Measurements from ENCODE around the gene MYL6.

MYL6 gene

GRCh38 chr12:56116267-56117081, 41.7 kb upstream of the MYL6 start, which contains the start of gene RPL41 (continued):
- TF ChIP-seq SETDB1 (IDR thresholded peaks at IDR 0.05; ENCODE audit: insufficient read length, low read length) (no peak), ZNF223 (tag by site-specific recombination; IDR thresholded peaks at IDR 0.05) (no peak), ZNF16 (tag by site-specific recombination; IDR thresholded peaks at IDR 0.05; ENCODE audit: low read depth) (no peak), BCL11B (tag by site-specific recombination; IDR thresholded peaks at IDR 0.05; ENCODE audit: low read depth) (no peak), ZNF112 (tag by site-specific recombination; IDR thresholded peaks at IDR 0.05) (no peak), KLF8 (tag by site-specific recombination; IDR thresholded peaks at IDR 0.05) (peak; percentile 93), ZBTB49 (tag by site-specific recombination; IDR thresholded peaks at IDR 0.05; ENCODE audit: low read depth) (no peak), ZFHX2 (tag by site-specific recombination; conservative IDR thresholded peaks at IDR 0.05) (no peak), ZNF529 (tag by site-specific recombination; IDR thresholded peaks at IDR 0.05; ENCODE audit: insufficient replicate concordance) (no peak), GLIS2 (tag by site-specific recombination; IDR thresholded peaks at IDR 0.05) (peak; percentile 23; the same call in 1 of the 2 replicates), ZNF692 (tag by site-specific recombination; IDR thresholded peaks at IDR 0.05) (peak; percentile 83), ZNF423 (tag by site-specific recombination; IDR thresholded peaks at IDR 0.05) (no peak), ZBTB7A (tag by site-specific recombination; IDR thresholded peaks at IDR 0.05; ENCODE audit: low read depth) (no peak; the same call in 1 of the 2 replicates), ZFP69B (tag by site-specific recombination; IDR thresholded peaks at IDR 0.05) (peak; percentile 63), AEBP2 (tag by site-specific recombination; IDR thresholded peaks at IDR 0.05; ENCODE audit: borderline replicate concordance) (no peak), ZNF830 (tag by site-specific recombination; IDR thresholded peaks at IDR 0.05; ENCODE audit: low read depth) (no peak), GLIS1 (tag by site-specific recombination; IDR thresholded peaks at IDR 0.05) (peak; percentile 15; the same call in 1 of the 2 replicates), PRDM1 (tag by site-specific recombination; IDR thresholded peaks at IDR 0.05) (no peak; the same call in 1 of the 2 replicates), ZNF148 (tag by site-specific recombination; IDR thresholded peaks at IDR 0.05; ENCODE audit: borderline replicate concordance) (no peak), HIC1 (tag by site-specific recombination; IDR thresholded peaks at IDR 0.05) (no peak), ZNF639 (tag by site-specific recombination; IDR thresholded peaks at IDR 0.05) (peak; percentile 84), SALL2 (tag by site-specific recombination; IDR thresholded peaks at IDR 0.05; ENCODE audit: borderline replicate concordance) (no peak), ZBTB48 (tag by site-specific recombination; IDR thresholded peaks at IDR 0.05) (no peak), PRDM4 (tag by site-specific recombination; IDR thresholded peaks at IDR 0.05) (peak; percentile 99), KLF9 (tag by site-specific recombination; IDR thresholded peaks at IDR 0.05; ENCODE audit: low read depth) (peak; percentile 87)
